Pulmonary artery endothelial cell (primary cell): Measurements from ENCODE around the gene SLC47A2. TPM values are rescaled to one million over a fixed set of nuclear protein-coding genes. Genes with fewer than 3 reads are reported as not detected.

Experiments used
- DNase-seq: peaks from one replicate; pipeline ENCODE4 v3.0.0-alpha.2; 2011; ENCODE audit warnings: low read depth, low spot score
- total RNA-seq: library from RNA; depleted of rRNA; stranded (reverse); fragments of >200 nt; gene quantifications from 2 replicates; pipeline ENCODE4 v1.2.3, GENCODE V29; 2014

Gene SLC47A2
- total RNA-seq, 1 donor from 2014 or later = not detected

DNA sequence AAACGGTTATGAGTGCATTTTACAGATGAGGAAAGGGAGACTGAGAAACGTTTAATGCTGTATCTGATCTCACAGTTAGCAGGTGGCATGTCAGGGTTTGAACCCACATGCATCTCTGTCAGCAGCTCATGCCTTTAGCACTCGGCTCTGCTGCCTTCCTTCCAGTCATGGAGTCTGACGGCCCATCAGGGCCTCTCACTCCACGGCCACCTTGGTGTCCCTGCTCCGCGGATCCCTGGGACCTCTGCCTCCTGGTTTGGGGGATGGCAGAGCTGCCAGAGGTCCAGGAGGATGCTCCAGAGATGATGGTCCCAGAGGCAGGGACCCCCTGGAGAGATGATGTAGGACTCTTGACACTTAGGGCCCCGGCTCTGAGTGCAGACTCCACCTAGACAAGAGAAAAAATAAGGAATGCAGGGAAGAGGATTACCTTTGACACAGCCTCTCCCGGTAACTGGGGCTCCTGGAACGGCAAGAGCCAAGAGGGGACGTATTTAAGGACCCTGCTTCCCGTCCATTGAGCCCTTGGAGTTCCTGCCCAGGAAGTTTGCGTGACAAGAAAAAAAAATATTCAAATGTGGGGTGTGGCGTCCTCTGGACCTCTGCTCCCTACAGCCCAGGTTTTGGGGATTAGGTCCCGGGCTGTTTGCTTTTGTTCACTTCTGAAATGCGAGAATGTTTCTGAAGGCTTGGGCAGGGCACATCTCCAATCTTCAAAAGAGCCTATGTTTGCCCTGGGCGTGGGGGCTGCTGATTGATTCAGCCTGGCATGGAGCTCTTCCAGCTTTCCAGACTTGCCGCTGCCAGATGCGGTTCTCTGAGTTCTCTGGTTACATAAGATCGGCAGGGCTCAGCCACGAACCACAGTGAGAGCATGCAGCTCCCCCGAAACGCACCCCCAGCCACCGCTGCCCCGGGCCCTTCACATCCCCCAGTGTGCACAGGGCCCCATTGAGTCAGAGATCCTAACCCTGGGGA lies 31.7 kb upstream of the SLC47A2 start, which contains the start of gene ALDH3A1:
ALDH3A1 (minus strand) TSS at position 470 of the 978 bp plus-strand sequence. CDS start 3,169 bp downstream, outside the sequence.
- DNase-seq = no peak

DNA sequence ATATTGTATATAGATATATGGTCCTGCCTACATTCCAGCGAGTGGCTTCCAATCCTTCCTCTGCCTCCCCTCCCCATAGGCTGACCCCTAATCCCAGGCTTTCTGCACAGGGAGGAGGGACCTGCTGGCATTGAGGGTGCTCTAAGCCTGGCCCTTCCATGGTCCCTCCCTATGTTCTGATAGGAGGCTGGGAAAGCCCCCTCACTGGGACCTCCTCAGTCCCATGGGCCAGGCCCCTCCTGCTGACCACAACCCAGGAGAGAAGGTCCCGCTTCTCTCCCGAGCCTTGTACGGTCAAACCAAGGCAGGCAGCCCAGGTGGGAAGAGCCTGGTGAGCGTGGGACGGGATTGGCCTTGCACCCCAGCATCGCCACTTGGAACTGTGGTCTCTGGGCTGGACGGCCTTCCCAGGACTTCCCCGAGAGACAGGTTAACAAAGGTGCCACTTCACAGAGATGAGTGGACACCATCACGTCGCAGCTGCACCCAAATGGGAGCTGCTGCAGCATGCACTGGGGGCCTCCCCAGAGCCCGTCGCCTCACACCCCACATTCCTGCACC lies 30.9 kb upstream of the SLC47A2 start:
- no peak for DNase-seq

DNA sequence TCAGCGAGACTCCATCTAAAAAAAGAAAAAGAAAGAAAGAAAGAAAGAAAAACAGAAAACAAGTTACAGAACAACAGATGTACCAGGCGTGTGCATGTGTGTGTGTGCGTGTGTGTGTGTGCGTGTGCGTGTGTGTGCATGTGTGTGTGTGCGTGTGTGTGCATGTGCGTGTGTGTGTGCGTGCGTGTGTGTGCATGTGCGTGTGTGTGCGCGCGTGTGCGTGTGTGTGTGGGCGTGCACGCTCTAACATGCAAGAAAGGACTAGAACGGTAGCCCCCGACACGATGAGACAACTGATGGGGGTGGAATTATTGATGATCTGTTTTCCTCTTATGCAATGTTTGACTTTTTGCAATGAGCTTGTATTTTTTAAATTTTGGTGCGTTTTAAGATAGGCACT lies 30.1 kb upstream of the SLC47A2 start:
- no peak for DNase-seq

DNA sequence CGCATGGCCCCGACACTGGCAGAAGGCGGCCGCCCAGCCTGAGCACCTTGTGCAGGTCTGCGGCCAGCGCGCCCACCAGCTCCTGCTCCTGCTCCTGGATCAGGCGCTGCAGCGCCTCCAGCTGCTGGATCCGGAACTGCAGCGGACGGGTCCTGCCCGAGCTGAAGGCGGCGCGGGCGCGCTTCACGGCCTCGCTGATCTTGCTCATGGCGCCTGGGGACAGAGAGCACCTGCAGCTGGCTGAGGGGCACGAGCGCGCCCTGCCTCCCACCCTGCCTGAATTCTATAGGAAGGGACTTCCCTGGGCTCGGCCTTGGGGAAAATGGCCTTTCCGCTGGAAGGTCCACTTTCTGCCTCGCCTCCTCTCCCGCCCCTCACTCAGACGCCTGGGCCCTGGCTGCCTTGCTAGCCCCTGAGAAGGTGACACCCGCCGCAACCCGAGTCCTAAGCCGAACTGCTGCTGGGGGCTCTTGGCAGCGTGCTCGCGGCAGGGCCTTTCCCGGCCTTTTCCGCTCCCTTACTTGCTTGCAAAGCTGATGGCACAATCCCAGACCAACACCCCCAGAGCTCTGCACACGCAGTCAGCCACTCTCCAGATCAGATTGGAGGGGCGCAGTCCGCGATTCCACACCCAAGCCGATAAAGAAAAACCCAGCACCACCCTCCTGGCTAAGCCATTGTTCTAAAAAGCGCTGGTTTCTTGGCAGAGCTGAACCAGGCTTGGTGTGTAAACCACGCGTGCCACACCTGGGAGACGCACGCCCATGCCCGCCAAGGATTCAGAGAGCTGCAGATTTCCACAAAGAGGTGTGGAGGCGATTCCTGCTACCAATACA lies 28.8 kb upstream of the SLC47A2 start:
- peak; percentile 37 for DNase-seq

DNA sequence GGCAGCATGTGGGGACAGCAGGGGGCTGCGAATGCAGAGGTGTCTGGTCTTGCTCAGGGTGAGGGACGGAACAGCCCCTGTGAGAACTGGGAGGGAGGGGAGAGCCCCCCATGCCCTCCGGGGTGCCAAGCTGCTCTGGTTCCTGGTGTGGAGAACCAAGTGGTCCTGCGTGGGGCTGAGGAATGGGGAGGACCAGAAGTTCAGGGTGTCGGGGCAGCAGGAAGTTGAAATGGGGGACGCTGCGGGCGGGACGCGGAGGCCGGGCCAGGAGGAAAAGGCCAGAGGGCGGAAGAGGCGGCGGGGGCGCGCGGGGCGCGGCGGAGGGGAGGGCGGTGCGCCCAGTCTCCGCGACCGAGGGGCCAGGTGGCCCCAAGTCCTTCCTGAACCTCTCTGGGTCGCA lies 28.1 kb upstream of the SLC47A2 start:
- DNase-seq = no peak

DNA sequence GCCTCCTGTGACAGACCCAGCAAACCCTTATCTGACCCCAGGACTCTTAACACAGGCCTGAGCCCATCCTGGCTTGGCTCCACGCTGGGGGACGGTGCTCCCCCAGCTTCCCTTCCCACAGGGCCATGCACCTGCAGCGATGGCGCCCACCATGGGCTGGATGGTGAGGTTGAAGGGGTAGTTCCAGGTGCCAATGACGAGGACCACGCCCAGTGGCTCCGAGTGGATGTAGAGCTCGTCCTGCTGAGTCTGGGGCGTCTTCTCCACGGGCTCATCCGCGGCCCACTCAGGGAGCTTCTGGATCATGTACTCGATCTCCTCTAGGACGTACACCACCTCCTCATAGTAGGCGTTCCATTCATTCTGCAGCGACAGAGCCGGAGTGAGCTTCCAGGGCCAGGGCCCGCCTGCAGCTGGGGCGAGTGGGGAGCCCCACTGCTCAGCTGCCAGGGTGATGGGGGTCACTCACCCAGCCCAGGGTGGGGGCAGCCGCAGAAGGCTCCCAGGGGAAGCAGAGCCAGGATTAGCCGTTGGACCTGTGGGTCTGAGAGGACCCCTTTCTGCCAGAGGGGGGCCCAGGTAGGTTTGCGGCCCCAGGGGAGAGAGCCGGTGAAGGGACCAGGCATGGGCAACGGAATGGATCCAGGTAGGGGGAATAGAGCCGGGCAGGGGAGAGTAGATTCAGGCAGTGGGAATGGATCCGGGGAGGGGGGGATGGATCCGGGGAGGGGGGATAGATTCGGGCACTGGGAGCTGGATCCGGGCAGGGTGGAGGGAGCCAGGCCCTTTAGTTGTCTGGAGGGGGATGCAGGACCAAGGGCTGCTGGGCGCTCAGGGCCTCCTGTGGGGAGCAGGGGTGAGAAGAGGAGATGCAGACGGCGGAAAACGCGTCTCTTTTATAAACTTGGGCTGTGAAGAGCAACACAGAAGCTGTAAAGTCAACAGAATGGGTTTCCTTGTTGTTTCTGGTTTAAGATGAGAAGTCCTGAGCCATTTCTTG lies 27.0 kb upstream of the SLC47A2 start:
- no peak for DNase-seq

DNA sequence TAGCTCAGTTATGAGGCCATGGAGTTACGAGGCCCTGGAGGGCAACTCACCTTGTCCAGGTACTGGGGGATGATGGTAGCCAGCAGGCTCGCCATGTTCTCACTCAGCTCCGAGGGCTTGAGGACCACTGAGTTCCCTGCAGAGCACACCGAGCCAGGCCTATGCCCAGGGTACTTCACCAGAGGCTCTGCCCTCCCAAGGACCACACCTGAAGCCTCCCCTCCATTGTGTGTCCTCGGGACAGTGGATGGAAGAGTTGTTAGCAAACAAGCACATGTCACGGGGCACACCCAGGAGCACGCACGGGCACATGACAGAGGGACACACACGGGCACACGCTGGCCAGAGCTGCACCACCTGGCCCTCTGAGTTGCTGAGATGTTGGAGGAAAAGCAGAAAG lies 26.1 kb upstream of the SLC47A2 start:
- DNase-seq = no peak

DNA sequence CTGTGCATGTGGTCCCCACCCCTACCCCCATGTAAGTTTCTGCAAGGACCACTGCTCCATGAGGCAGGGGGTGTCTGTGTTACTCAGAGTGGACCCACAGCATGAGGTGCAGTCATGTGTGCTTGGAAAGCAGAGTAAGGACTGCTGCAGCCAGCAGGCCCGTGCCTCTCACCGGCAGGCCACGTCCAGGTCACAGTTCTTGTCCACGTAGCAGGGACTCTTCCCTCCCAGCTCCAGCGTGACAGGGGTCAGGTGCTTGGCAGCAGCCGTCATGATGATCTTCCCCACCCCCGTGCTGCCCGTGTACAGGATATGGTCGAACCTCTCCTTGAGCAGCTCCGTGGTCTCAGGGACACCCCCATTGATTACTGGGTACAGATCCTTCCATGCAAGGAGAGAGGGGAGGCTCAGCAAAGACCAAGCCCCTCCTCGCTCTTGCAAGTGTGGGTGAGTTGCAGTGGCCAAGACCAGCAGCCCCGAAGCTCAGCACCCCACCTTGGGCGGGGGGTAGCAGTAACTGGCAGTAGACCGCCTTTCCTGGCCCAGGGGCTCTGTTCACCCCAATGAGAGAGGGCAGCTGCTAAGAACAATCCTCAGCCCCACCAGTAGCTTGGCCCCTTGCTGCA lies 25.6 kb upstream of the SLC47A2 start:
- no peak for DNase-seq

DNA sequence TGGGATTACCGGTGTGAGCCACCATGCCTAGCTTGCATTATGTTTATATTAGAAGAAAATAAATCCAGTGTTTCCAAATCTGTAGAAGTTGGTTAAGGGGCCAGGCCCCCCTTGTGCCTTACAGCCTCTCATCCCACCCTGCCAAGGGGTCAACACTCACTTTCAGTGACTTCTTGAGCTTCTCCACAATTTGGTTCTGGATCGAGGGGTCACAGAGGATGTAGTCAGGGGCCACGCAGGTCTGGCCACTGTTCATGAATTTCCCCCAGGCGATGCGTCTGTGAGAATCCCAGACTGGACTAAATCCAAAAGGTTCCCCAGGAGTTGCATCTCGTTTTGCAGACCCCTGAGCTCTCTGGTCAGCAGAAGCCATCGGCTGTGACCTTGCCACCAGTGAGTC lies 24.5 kb upstream of the SLC47A2 start:
- DNase-seq = no peak

DNA sequence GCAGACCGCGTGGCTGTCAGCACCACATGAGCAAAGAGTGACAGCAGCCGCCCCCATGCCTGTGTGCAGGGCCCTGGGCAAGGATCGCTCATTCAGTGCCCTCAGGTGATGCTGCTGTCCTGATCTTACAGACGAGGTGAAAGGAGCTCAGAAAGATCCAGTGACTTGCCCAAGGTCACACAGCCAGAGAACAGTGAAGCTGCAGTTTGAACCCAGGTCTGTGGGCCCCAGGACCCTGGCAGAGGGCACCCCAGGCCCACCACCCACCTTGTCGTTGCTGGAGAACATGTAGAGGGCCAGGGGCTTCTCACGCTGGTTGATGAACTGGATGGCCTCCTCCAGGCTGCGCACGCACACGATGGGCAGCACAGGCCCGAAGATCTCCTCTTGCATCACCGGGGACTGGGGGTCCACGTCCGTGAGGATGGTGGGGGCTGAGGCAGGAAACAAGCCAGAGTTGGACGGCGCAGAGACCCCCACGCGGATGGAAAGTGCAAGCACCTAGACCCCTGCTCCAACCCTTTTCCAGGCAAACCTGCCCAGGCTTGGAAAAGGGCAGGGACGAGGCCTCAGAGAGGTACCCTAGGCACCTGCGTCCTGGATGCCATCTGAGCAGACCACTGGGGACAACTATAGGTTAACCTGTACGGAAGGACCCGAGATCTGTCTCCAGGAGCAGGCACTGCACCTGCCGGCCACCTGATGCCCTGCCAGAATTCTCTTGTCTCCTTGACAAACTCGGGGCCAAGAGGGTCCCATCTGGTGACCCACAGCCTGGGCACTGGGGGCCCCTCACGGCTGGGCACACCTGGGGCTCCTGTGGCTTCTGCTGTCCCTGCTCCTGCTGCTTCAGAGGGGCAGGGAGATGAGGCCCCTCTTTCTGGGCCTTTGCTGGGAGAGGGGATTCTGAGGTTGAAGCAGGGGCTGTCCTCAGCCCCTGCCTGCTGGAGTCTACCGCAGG lies 23.1 kb upstream of the SLC47A2 start:
- no peak for DNase-seq

DNA sequence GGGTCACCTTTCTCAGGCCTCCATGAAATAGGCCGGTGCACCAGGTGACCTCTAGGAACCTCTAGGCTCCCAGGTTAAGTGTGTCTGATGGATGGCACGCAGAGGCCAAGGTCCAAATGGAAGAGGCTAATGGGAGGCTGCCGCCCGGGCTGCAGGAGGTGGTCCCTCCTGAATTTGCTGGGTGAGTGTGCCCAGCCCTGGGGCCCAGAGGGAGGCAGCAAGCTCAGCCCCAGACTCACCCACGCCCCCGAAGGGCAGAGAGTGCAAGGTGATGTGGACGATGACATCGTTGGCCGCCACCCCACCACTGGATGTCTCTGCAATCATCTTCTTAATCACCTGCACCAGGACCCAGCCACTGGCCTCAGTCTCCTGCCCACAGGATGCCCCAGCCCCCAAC lies 22.4 kb upstream of the SLC47A2 start:
- DNase-seq = no peak

DNA sequence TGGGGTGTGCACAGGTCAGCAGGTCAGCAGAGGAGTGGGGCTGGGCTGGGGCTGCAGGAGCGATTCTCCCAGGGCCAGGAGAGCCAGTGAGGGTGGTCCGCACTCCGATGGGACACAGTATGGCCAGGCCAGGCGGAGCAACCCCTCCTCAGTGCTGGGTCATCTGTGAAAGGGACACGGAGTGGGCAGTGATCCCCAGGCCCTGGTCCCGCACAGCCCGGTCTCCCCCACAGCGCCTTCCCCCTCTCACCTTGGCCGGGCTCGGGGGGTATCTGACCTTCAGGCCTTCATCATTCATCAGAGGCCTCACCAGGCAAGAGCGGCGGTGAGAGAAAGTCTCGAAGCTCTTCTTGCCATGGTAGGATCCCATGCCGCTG lies 21.7 kb upstream of the SLC47A2 start:
- DNase-seq = no peak

DNA sequence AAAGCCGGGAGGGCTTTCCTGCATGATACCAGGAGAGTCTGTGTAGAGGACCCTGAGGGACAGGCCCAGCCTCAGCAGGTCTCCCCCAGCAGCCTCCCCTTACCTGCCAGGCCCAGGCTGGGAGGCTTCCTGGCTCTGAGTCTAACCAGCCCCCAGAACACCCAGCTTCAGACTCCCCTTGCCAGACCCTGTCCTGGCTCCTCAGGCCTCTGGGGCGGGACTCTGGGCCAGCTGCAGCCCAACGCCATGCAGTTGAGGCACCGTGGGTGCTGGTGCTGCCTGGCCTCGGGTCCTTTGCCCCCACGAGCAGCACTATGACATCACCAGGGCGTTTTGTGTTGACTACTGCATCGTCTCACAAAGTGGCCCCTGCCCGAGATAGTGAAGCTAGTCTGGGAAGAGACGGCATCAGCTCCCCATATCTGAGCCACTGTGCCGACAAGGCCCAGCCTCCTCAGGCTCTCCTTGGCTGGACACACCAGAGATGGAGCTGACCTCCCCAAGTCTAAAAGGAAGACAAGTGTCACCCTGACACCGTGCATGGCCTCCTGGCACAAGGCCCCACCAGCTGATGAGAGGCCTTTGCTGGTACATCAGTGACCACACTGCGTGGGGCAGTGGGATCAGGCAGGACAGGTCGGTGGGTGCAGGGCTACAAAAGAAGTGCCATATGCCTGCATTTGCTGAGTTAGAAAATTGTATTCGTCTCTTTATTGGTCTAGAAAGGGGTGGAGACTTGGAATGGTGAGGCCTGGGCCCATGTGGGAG lies 21.1 kb upstream of the SLC47A2 start:
- no peak for DNase-seq

DNA sequence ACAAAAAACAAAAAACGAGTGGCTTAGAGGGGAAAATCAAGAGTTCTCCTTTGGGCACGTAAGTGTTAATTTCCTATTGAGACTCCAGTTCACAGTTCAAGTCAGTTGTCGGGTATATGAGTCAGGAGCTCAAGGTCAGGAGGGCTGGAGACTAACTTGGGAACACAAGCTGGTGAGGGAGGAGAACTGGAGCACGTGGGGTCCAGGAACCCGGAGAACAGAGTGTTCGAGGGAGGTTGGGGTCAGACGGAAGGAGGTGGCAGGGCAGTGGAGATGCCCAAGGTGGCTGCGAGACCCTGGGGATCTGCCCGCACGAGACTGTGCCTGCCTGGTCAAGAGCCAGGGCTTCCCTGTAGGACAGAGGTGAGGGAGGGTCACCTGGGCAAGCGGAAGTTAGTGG lies 19.7 kb upstream of the SLC47A2 start:
- no peak for DNase-seq

DNA sequence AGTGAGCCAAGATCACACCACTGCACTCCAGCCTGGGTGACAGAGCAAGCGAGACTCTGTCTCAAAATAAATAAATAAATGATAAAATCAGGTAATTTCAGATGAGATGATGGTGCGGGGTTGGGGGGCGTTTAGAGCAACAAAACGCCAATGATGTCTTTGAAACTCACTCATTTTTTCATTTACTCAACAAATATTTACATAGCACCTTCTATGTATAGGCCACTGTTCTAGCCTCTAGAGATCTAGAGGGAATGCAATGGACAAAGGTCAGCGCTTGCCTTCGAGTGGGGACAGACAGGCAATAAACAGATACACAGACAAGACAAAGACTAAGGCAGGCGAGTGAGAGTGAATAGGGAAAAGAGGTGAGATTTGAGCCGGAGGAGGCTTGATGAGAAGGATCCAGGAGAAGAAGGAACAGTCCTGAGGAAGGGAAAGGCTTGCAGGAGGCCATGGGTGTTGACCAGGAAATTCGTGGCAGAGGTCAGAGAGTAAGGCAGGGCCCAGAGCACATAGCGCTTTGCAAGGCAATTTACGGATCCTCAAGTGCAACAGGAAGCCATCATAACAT lies 17.7 kb upstream of the SLC47A2 start:
- no peak for DNase-seq

DNA sequence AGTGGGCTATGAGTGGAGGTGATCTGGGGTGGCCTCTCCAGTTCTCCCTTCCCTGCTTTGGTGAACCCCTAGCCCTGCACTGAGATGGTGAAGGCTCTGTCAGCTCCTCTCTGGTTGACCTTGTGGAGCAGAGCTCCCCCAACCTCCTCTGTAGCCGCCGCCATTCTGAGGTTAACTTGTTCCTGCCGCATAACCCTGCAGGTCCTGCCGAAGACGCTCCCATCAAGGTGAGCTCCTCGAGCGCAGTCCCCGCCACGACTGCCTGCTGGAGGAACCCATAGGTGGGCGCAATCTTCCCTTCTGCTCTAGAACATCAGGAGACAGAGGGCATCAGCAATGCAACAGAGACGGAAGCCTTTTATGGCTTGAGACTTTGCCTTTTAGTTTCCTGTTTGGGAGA lies 15.2 kb upstream of the SLC47A2 start:
- DNase-seq = no peak

DNA sequence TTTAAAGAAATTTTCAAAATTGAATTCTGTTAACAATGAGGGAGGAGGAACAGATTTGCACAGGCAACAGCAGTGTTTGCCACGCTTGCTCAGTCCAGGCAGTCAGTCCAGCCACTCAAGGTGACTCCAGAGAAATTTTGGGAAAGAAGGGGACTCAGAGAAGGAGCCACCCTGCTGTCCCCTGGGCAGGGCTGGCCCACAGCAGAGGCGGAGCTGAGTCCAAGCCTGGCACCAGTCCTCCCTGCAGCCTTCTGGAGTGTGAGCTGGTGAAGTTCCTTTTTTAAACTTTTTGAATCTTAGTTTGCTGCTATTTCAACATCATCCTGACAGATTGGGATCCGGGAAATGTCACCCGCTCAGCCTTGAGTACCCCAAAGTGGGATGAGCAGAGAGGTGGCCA lies 14.5 kb upstream of the SLC47A2 start:
- no peak for DNase-seq

DNA sequence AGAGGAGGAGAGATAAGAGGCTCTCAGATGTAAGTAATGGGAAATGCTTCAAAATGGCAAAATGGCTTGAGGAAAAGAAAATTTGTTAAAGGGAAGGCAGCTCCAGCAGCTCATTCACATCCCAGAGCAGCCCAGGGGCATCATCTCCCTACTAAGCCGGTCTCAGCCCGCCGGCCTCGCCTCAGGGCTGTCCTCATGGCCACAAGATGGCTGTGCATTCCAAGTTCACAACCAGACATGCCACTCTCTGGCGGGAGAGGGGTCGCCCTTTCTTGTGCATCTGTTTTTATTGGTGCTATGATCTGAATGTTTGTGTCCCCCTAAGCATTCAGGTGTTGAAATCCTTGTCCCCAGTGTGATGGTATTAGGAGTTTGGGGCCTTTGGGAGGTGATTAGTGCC lies 13.5 kb upstream of the SLC47A2 start:
- no peak for DNase-seq
